Neutrophil (primary cell): Measurements from ENCODE around the gene TTC24.

Experiments used
- H3K27ac ChIP-seq: fragments of 200-600 bp; sonication (generic); 2 replicates; pipeline ENCODE4 v1.5.1; 2016; ENCODE audit warnings: mild to moderate bottlenecking, moderate library complexity
- H3K27me3 ChIP-seq: fragments of 200-600 bp; sonication (generic); 2 replicates; pipeline ENCODE4 v1.6.0; 2016; ENCODE audit warnings: mild to moderate bottlenecking
- H3K36me3 ChIP-seq: fragments of 200-600 bp; sonication (generic); 2 replicates; pipeline ENCODE4 v1.5.1; 2017
- H3K4me1 ChIP-seq, 2 experiments: fragments of 200-600 bp in 1 of 2; sonication (generic) in 1 of 2; 1 replicate in 1 of 2; 2 replicates in 1 of 2; pipeline versions ENCODE4 v1.5.1 to v1.6.1; 2013 to 2016; ENCODE audit warnings: low read depth in 1 of 2, low read length in 1 of 2, mild to moderate bottlenecking in 1 of 2, moderate library complexity in 1 of 2; ENCODE audit not compliant: control insufficient read depth in 1 of 2, insufficient read depth in 1 of 2
- H3K4me3 ChIP-seq, 2 experiments: fragments of 200-600 bp in 1 of 2; sonication (generic) in 1 of 2; 1 replicate in 1 of 2; 2 replicates in 1 of 2; pipeline ENCODE4 v1.5.1; 2013 to 2016; ENCODE audit warnings: low read depth in 1 of 2, low read length in 1 of 2, mild to moderate bottlenecking in 1 of 2, moderate library complexity in 1 of 2
- H3K9me3 ChIP-seq: fragments of 200-600 bp; sonication (generic); 2 replicates; pipeline ENCODE4 v1.5.1; 2016
- CTCF ChIP-seq: fragments of 200-600 bp; sonication (generic); IDR thresholded peaks from 2 replicates; pipeline ENCODE4 v1.5.1; 2016; ENCODE audit warnings: antibody characterized with exemption

The TTC24 gene

DNA sequence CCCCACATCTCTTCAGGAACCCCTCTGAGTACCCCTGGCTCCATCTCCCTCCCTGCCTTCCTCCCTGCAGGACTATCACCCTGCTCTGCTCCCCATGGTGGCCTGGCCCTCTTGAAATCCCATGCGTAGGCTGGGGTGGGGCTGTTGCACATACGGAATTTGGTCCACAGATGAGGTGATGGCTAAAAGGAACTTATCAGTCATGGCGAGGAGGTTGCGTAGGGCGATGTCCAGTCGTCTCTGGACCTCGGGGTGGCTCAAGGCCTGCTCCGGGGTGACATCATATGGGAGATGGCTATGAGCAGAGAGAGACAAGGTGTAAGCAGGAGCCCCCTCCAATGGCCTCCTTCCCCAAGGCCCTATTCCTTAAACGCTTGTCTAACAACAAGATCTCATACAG, 42.5 kb upstream of the TTC24 start:
- peaks cover 95% of the 10 kb centered on the region for H3K36me3 ChIP-seq
- no peaks in the 10 kb centered on the region for H3K4me1 ChIP-seq
- TF ChIP-seq CTCF: no peak
- no peak overlapping the region for H3K27ac ChIP-seq
- no peak overlapping the region for H3K4me3 ChIP-seq
- no peaks in the 10 kb centered on the region for H3K9me3 ChIP-seq
- no peaks in the 10 kb centered on the region for H3K27me3 ChIP-seq

GRCh38 chr1:156538711-156539440, 40.6 kb upstream of the TTC24 start:
- TF ChIP-seq CTCF: no peak
- Histone ChIP-seq H3K4me3 (no peak overlapping the region), H3K36me3 (peaks cover 93% of the 10 kb centered on the region), H3K27ac (no peak overlapping the region), H3K27me3 (no peaks in the 10 kb centered on the region), H3K4me1 (no peaks in the 10 kb centered on the region), H3K9me3 (no peaks in the 10 kb centered on the region)

GRCh38 chr1:156539818-156540355, 39.6 kb upstream of the TTC24 start:
- peaks cover 89% of the 10 kb centered on the region for H3K36me3 ChIP-seq

GRCh38 chr1:156540955-156541354, 38.6 kb upstream of the TTC24 start:
- TF ChIP-seq CTCF: no peak
- H3K36me3 ChIP-seq: peaks cover 83% of the 10 kb centered on the region

More at GRCh38 chr1:156539818-156540355, 39.6 kb upstream of the TTC24 start:
- no peak overlapping the region for H3K4me3 ChIP-seq
- no peak for TF ChIP-seq CTCF
- H3K4me1 ChIP-seq: no peaks in the 10 kb centered on the region
- H3K27me3 ChIP-seq: no peaks in the 10 kb centered on the region
- no peak overlapping the region for H3K27ac ChIP-seq
- H3K9me3 ChIP-seq: no peaks in the 10 kb centered on the region

DNA sequence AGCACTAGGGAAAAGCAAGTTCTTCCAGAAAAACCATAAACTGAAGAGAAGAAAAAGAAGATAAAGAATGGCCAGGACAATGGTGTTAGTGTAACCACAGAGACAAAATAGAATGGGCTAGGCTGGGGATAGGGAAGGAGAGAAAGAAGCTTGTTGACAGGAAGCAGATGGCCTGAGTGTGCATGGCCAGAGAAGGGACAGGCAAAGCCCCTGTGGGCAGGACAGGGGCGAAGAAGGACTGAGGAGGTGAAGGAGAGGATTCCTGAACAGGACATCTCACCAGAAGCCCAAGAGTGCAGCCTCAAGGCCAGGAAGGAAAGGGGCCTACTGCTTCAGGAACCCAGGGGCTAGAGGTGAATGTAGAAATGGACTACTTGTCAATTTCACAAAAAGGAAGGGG, 36.5 kb upstream of the TTC24 start:
- no peak for TF ChIP-seq CTCF
- Histone ChIP-seq H3K9me3 (no peaks in the 10 kb centered on the region), H3K36me3 (peaks cover 86% of the 10 kb centered on the region), H3K27me3 (no peaks in the 10 kb centered on the region), H3K4me1 (no peaks in the 10 kb centered on the region), H3K27ac (no peak overlapping the region), H3K4me3 (no peak overlapping the region)

More at GRCh38 chr1:156540955-156541354, 38.6 kb upstream of the TTC24 start:
- H3K9me3 ChIP-seq: no peaks in the 10 kb centered on the region
- H3K27me3 ChIP-seq: no peaks in the 10 kb centered on the region
- no peaks in the 10 kb centered on the region for H3K4me1 ChIP-seq
- no peak overlapping the region for H3K27ac ChIP-seq
- H3K4me3 ChIP-seq: no peak overlapping the region
